ENCODE data around the gene DNAJC8. TPM values are rescaled to one million over a fixed set of nuclear protein-coding genes. Genes with fewer than 3 reads are reported as not detected.

The DNAJC8 gene
- total and polyA plus RNA-seq, 10 of the 15 experiments (the other 5 are each of a cell fraction or from before 2014, with no cell fraction given): 91.2 to 296 (median 152) TPM

DNA sequence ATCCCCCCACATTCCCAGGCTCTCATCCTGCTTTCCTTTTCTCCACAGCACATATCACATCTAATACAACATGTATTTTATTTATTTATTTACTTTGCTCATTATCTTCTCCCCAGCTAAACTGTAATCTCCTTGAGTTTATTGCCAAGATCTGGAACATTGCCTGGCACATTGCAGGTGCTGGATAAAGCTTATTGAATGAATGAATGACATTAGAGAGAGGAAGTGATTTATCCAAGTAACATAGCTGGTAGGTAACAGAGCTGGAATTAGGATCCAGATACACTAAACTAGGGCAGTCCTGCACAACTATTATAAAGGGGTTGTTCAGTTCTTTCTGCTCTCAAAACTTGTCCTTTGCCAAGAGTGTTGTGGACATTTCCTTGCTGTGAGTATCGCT, 47.8 kb downstream of the DNAJC8 start (continued):
- TF ChIP-seq, protein P1, sequence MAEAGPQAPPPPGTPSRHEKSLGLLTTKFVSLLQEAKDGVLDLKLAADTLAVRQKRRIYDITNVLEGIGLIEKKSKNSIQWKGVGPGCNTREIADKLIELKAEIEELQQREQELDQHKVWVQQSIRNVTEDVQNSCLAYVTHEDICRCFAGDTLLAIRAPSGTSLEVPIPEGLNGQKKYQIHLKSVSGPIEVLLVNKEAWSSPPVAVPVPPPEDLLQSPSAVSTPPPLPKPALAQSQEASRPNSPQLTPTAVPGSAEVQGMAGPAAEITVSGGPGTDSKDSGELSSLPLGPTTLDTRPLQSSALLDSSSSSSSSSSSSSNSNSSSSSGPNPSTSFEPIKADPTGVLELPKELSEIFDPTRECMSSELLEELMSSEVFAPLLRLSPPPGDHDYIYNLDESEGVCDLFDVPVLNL (IDR thresholded peaks at IDR 0.05; ENCODE audit: low read depth, low read length): no peak
- TF ChIP-seq FOXK2 (IDR thresholded peaks at IDR 0.05): no peak
- TF ChIP-seq, protein P2, sequence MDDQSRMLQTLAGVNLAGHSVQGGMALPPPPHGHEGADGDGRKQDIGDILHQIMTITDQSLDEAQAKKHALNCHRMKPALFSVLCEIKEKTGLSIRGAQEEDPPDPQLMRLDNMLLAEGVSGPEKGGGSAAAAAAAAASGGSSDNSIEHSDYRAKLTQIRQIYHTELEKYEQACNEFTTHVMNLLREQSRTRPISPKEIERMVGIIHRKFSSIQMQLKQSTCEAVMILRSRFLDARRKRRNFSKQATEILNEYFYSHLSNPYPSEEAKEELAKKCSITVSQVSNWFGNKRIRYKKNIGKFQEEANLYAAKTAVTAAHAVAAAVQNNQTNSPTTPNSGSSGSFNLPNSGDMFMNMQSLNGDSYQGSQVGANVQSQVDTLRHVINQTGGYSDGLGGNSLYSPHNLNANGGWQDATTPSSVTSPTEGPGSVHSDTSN (IDR thresholded peaks at IDR 0.05; ENCODE audit: insufficient replicate concordance, low read depth, low read length): no peak
- TF ChIP-seq RELA (IDR thresholded peaks at IDR 0.05; ENCODE audit: borderline replicate concordance, partially characterized antibody): no peak
- TF ChIP-seq ASH2L (IDR thresholded peaks at IDR 0.05; ENCODE audit: borderline replicate concordance, low read depth): no peak
- TF ChIP-seq POU2F2 (IDR thresholded peaks at IDR 0.05; ENCODE audit: borderline replicate concordance, low read depth, low read length): no peak
- no peak for TF ChIP-seq STAT3 (IDR thresholded peaks at IDR 0.05; ENCODE audit: low read depth, low read length)

GRCh38 chr1:28180306-28181305, 52.2 kb downstream of the DNAJC8 start:
- ATAC-seq: no peak
- Histone ChIP-seq H3K4me2 (ENCODE audit: control insufficient read depth, insufficient read depth) (no peak overlapping the region), H3K9ac (ENCODE audit: control insufficient read depth, insufficient read depth, low read length) (no peak overlapping the region), H3K36me3 (ENCODE audit: control insufficient read depth in 2 of 2, insufficient read depth in 2 of 2, low read length in 1 of 2) (no peaks in the 10 kb centered on the region), H3K27me3 (replicated peaks in 1 of 2; ENCODE audit: control insufficient read depth in 2 of 2, insufficient read depth in 2 of 2, low read length in 1 of 2) (no peaks in the 10 kb centered on the region), H2AFZ (ENCODE audit: control insufficient read depth, low read depth, low read length) (no peak overlapping the region), H3K79me2 (ENCODE audit: control insufficient read depth, insufficient read depth, low read length) (no peaks in the 10 kb centered on the region), H3K4me1 (ENCODE audit: control insufficient read depth, insufficient read depth, low read length) (peaks cover 26% of the 10 kb centered on the region), H3K4me3 (no peak overlapping the region; the same call in 1 of the 2 replicates), H3K9me3 (replicated peaks; ENCODE audit: control insufficient read depth, insufficient read depth, low read length) (no peaks in the 10 kb centered on the region), H4K20me1 (ENCODE audit: control insufficient read depth, insufficient read depth) (no peaks in the 10 kb centered on the region), H3K27ac (ENCODE audit: control insufficient read depth, insufficient read depth) (no peak overlapping the region)
- ChIA-PET RAD21 (ENCODE audit: unreplicated experiment) (no interaction called here), SMC1A (ENCODE audit: uncharacterized antibody, unreplicated experiment) (interaction anchor here (1.0 to 1.3 kb wide), 3 partner anchors 10 to 103 kb away, joined by 3 to 4 read pairs (median 3); no protein-coding TSS in a partner anchor), POLR2A (no interaction called here), CTCF (interaction anchor here (0.7 kb wide), 1 partner anchor 28 kb away, joined by 3 read pairs; no protein-coding TSS in a partner anchor)
- no peak for FAIRE-seq
- intact Hi-C loops (cut with micrococcal nuclease; ENCODE audit: unreplicated experiment) (no loop called here), in situ Hi-C loops (cut with MboI) (no loop called here)
- no peak for DNase-seq (ENCODE audit: low read depth, low spot score)
- BruUV-seq (replicated peaks): no TSS peak
- no peak for TF ChIP-seq ZSCAN29 (IDR thresholded peaks at IDR 0.05)
- no peak for TF ChIP-seq HDAC2 (IDR thresholded peaks at IDR 0.05)
- no peak for TF ChIP-seq DPF2 (IDR thresholded peaks at IDR 0.05)
- no peak for TF ChIP-seq PAX5 (IDR thresholded peaks at IDR 0.05; ENCODE audit: borderline replicate concordance, low read depth, low read length)
- peak in 1 of 2 experiments; percentile 26; a peak in 2 of 4 replicates for TF ChIP-seq IKZF2 (IDR thresholded peaks at IDR 0.05)
- peak; percentile 49; the same call in 1 of the 2 replicates for TF ChIP-seq RUNX3 (IDR thresholded peaks at IDR 0.05; ENCODE audit: low read length)
- TF ChIP-seq GATAD2B (conservative IDR thresholded peaks at IDR 0.05; ENCODE audit: low read depth): no peak
- 0 out of 2 replicates have a peak, but pooled peaks have one; percentile 16 for TF ChIP-seq EED (IDR thresholded peaks at IDR 0.05; ENCODE audit: low read depth)
- WGBS (ENCODE audit: insufficient coverage, insufficient replicate concordance, low lambda C conversion rate, missing lambda C conversion rate): 66% methylated on average over 12 of the region's 12 CpGs

Measured in GM12878 (cell line).